NCI-H187 (cell line): ENCODE results near the gene LCN12.

Source experiments
- DNase-seq, 2 experiments: peaks; one replicate each; lab custom pipeline; 2025; lab: John Stamatoyannopoulos, UW

The LCN12 gene

GRCh38 chr9:136945333-136946227 is 6.5 kb upstream of the LCN12 start:
- DNase-seq, result no peak

GRCh38 chr9:136946228-136947027 is 5.6 kb upstream of the LCN12 start:
- DNase-seq, result no peak

GRCh38 chr9:136947028-136947891 is 4.8 kb upstream of the LCN12 start:
- no peak for DNase-seq

GRCh38 chr9:136947955-136948510 is 4.0 kb upstream of the LCN12 start:
- no peak for DNase-seq

GRCh38 chr9:136949239-136949816 is 2.7 kb upstream of the LCN12 start:
- no peak for DNase-seq

GRCh38 chr9:136949817-136950655 is 2.0 kb upstream of the LCN12 start:
- peak; percentile 55 to 85 for DNase-seq

- DNase-seq, result no peak
These were observed 1.3 kb upstream of the LCN12 start for GRCh38 chr9:136950656-136951276.

- no peak for DNase-seq
These were observed 313 bp downstream of the LCN12 start for GRCh38 chr9:136952321-136952850.

- DNase-seq, result no peak
These were observed 1.1 kb downstream of the LCN12 start for GRCh38 chr9:136952876-136953770.

GRCh38 chr9:136953771-136954269 is 1.7 kb downstream of the LCN12 start:
- no peak for DNase-seq

GRCh38 chr9:136954270-136955083 is 2.4 kb downstream of the LCN12 start:
- DNase-seq, result no peak

GRCh38 chr9:136955202-136955942 is 3.3 kb downstream of the LCN12 start:
- no peak for DNase-seq

- DNase-seq, result no peak
These were observed 3.9 kb downstream of the LCN12 start for GRCh38 chr9:136955943-136956335.

- no peak for DNase-seq
These were observed 4.5 kb downstream of the LCN12 start for GRCh38 chr9:136956604-136957003.

GRCh38 chr9:136957461-136957860 is 5.4 kb downstream of the LCN12 start:
- DNase-seq, result no peak

- DNase-seq, result no peak
These were observed 5.8 kb downstream of the LCN12 start for GRCh38 chr9:136957901-136958300.

GRCh38 chr9:136958473-136958872 is 6.4 kb downstream of the LCN12 start:
- DNase-seq, result no peak
